CD4-positive, alpha-beta T cell treated with Interleukin-1 beta for 1 hour (primary cell): ENCODE results near the gene CORO1C.

ENCODE experiments used
- DNase-seq, 2 donors: peaks; one replicate each; pipeline ENCODE4 v3.0.0-alpha.2; 2020 to 2022

Gene CORO1C

DNA sequence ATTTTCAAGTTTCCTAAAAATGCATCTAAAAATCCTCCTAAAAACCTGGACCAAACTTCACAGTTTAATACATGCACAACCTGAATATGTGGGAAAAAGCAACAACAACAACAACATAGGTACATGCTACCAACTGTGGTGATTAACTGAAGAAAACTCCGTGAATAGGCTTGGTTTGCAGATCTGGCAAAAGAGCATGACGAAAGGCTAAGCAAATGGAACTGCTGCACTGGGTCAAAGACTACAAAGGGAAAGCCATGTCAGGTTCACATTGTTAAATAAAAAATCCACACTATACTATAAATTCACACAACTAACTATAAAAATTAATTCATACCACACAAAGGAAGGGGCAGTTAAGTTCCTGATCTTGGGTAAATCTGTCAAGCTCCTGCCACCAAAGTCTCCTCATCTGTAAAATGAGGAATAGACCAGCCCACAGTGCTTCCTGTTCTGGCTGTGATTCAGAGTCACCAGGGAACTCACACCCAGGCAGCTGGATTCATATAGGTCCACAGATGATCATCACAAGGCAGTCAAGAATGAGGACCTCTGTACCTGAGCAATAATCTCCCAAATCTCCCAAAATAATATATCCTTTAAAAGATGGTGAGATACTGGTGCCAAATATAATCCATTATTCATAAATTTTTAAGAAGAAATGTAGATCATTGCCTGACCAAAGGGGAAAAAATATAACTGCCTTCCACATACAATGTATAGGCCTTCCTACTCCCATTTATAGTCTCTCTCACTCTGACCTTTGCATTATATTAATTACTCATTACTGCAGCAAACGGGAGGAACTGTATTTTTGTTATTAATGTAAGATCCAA is 7.0 kb downstream of the CORO1C start:
- peak; percentile 16 to 56 for DNase-seq

DNA sequence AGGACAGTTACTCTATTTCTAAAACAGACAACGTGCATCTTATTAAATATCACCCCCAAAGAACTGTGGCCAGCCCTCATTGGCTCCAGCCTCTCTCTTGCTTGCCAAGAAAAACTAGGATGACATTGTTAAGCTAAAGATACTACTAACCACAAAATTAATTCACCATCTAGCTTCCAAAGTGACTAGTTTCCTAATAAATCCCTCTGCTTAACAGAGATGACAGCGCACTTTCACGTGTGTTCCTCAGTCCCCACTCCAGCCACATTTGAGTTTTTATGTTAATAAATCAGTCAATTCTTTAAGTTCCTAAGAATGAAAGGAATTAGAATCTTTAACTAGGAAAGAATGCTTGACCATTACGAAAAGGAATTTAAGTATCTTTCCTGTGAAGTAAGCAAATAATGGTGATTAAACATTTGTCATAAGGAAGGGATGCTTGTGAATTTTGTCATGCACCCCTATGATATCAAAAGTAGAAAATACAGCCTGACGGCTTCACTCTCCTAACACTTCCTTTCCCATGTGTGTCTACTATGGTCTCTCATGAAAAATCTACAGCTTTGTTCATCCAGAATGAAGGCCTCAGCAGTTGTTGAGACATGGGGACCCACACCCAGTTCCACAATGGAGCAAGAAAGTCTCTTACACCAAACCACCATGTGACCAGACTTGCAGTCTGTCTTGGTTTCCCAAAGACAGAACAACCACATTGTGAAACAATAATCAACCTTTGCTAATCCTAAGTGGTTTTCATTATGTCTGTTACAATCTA is 8.1 kb downstream of the CORO1C start:
- DNase-seq = peak in 1 of 2 donors; percentile 33

DNA sequence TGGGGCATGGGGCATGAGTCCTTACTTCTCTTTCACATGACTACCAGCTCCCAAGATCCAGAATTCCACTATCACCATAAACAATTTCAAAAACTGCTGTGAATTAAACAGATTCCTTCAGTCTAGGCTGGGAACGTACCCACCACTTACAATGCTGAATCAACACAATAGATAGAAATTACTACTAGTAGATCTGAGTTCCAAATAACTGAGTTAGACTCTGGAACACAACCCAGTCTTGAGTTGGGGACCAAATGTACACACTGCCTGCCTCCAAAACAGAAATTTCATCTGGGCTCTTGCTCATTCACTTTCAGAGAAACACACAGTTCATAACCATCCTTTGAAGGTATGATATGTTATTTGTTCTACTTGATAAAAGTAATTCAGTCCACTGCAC is 8.9 kb downstream of the CORO1C start:
- no peak for DNase-seq

DNA sequence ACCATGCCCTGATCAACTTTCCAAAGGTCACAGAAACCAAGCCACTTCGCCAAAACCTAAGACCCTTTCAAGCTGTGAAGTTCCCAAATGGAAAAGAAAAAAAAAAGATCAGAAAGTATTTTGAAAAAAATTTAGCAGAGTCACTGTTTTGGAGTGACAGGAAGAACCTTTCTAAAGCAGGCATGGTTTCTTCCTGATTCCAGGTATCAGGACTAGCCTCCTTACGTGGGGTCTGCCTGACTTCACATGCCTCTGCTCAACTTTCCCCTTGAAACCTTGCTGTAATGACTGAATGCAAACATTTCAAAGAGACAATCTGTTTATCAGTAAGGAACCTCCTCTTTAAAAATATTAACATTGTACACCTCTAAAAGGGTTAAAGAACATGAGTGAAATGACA is 9.5 kb downstream of the CORO1C start:
- no peak for DNase-seq

DNA sequence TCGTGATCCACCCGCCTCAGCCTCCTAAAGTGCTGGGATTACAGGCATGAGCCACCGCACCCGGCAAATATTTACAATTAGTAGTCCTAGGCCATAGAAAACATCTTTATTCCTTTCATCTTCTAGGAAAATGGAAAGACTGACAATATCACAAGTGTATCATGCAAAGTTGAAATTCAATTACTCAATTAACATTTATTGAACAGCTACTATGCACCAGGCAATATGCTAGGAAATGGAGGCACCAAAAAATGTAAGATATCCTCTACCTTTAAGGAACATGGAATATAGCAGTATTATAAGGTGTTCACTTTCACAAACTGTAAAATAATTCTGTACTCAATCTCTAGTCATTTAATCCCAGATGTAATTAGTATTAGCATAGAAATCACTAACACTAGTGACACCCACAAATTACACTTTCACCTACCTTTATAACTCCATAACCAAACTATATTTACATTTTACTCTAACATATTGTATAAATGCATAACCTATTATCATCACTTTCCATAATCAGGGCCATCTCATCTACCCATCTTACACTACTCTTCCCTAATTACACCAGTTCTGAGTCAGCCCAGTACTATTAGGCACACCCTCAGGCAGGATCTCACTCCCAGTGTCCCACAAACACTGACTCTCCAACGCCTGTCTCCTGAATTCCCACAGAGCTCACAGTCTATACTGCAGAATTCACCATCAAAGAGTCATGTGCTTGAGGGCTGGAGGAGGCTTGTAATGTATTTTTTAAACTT is 10.4 kb downstream of the CORO1C start:
- DNase-seq = no peak

DNA sequence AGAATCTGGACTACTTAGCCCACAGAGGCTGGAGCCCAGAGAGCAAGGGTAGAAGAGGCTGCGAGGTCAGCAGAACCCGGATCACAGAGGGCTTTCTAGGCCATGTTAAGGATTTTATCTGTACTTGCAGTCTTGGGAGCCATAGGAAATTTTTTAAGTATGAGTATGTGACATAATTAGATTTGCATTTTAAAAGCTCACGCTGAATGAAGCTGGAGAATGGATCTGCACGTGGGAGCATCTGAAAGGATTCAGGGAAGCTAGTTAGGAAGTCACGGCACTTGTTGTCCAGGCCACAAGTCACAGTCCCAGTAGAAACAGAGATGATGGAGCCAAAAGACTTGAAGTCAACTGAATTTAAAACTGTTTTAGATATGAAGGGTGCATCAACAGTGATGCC is 14.1 kb downstream of the CORO1C start:
- no peak for DNase-seq

DNA sequence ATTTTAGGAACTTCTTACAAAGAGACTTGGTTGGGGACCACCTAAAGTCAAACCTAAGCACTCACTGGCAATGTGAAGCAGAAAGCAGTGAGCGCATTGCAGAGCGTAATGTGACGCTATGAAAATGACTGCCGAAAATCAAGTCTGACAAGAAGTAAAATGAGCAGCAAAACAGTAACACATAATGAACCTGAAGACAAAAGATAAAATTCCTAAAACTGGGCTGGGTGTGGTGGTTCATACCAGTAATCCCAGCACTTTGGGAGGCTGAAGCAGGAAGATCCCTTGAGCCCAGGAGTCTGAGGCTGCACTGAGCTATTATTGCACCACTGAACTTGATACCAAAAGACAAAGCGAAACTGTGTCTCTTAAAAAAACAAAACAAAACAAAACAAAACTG is 16.5 kb downstream of the CORO1C start:
- no peak for DNase-seq

DNA sequence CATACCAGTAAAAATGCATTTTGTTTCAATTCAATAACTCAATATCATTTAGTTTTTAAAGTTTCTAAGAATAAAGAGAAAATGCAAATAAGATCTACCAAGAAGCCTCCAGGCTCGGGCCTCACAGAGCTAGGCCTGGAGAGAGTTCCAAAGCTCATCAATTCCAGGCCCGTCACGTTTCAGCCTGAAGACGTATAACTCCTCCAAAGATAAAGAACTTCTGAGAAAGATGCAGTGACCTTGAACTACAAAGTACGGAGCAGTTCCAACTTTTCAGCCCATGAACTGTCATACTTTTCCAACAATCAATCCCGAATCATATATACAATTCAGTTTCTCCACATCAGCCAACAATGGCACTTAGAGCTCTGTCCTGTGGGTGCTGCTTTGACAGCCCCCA is 17.8 kb downstream of the CORO1C start:
- no peak for DNase-seq

DNA sequence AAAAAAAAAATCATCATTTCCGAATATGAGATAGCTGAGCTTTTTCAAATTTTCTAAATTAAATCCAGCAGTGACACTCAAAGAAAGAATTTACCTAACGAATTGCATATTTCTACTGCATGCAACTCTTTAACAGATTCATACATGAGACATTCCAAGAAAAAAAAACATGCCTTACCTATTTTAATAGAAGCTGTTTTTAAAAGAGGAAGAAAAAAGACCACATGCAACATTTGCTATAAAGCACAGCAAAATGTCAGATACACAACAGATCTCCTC is 18.5 kb downstream of the CORO1C start:
- DNase-seq = no peak

DNA sequence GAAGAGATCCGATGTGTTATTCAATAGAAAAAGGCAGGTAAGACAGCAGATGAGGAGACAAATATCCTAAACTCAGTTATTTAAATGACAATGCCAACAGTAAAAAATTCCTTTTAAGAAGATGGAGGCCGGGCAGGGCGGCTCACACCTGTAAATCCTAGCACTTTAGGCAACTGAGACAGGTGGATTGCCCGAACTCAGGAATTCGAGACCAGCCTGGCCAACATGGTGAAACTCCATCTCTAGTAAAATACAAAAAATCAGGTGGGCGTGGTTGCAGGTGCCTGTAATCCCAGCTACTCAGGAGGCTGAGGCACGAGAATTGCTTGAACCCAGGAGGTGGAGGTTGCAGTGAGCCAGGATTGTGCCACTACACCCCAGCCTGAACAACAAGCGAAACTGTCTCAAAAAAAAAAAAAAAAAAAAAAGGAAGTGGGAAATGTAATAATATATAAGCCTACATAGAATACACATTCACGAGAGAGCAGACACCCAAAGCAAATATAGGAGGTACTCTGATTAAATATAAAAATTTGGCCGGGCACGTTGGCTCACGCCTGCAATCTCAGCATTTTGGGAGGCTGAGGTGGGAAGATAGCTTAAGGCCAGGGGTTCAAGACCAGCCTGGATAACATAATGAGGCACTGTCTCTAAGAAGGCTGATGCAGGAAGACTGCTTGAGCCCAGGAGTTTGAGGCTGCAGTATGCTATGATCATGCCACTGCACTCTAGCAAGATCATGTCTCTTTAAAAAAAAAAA is 19.0 kb downstream of the CORO1C start:
- DNase-seq = no peak

DNA sequence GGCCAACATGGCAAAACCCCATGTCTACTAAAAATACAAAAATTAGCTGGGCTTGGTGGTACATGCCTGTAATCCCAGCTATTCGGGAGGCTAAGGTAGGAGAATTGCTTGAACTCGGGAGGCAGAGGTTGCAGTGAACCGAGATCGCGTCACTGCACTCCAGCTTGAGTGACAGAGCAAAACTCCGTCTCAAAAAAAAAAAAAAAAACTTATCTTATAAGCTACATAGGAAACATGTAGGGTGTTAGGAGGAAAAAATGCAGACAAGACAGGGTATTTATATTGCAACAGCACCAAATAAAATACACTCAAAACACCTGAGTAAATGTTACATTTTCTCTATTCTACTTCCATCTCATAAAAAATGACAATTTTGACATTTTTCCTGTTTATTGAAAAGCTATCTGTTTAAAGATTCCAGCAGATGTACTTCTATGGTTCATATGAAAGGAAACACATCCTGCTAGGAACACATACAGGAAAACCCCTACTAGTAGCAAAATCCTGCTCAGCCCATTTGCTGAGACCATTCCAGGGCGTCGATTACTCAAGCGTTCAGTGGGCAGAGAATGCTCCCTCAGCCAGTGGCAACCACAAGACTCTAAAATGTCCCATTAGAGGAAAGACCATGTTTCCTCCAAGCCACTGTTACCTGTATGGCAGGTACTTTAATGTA is 19.7 kb downstream of the CORO1C start:
- no peak for DNase-seq

DNA sequence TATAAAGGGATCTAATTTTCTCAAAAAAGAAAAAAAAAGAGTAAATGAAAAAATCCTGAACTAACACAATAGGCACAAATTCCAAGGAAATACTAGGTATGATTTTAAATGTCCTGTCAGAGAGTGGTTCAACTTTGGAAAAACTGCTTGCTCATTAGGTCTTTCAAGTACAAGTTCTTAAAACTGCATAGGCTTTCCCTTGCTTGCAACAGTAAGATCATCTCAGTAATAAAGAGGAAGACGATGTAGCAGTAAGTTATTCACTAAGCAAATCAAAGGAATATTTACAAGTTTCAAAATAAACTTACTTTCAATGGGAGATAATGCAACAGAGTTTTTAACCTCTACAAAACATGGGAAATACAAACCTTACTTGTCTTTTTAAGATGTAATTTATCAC is 21.6 kb downstream of the CORO1C start:
- no peak for DNase-seq

DNA sequence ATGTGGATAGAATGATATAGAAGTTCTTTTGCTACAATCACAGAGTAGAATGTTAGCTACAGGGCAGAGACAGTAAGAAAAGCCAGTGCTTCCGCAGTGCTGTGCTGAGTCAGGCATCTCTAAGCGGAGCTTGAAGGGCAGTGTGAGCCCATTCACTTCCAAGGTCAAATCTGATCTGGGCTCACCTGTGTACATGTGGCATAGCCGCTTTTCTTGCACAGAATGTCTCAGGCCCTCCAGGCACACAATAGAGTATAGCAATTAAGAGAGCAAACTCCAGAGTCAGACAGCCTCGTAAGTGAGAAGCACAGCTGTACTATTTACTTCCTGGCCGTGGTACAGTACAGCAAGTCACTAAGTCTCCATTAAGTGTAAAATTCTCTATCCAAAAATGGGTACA is 26.8 kb downstream of the CORO1C start:
- no peak for DNase-seq

DNA sequence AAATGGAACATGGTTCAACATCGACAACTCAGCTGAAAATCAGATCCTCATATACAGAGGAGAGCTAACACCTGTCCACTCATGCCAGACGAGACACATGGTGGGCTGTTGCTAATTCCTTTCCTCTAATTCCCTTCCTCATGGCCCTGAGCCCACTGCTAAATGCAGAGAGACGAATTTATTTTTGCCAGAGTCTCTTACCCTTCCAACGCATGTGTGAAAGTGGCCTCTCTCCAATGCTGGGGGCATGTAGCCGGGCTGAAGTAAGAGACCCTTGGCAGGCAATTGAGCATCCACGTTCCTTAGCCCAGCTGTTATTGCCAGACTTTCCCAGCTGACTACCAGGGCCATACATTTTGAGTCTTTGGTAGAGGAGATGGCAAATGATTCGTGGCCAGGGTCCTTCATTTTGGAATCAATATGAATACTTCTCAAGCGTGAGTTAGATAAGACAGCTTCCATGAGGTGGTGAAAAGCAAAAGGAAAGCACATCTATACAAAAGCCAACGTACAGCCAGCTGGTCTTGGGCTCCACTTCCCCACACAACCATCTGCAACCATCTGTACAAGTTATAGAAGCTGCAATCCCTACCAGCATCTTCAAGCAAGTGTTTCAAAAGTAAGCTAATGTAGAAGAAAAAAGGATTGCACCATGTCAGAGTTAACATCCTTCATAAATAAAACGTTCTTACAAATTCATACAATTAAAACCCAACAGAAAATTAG is 28.6 kb downstream of the CORO1C start:
- DNase-seq = no peak

DNA sequence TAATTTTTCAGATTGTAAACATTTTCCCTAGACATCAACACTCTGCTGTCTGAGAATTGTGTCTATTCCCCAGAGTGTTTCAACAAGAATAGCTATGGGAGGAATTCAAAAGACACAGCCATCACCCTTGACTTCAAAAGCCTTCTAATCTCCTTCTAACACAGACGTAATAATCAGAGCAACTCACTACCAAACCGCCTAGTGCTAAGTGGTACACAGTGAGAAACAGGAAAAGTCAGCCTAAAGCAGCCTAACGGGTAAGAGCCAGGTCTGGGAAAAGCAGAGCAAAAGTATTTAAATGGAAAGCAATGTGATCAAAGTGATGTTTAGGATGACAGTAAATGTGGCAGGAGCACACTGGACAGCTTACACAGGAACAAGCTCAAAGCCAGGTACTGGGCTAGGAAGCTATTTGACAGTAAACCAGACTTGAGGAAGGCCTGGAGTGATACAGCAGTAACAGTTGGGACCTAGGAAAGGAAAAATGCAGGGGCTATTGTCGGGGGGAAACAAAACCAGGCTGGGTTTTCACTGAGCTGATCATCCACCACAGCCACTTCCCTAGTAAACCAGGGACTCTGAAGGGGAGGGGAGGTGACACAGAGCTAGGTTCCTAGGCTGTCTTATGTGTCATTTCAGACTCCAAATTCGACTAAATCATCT is 29.4 kb downstream of the CORO1C start:
- no peak for DNase-seq

DNA sequence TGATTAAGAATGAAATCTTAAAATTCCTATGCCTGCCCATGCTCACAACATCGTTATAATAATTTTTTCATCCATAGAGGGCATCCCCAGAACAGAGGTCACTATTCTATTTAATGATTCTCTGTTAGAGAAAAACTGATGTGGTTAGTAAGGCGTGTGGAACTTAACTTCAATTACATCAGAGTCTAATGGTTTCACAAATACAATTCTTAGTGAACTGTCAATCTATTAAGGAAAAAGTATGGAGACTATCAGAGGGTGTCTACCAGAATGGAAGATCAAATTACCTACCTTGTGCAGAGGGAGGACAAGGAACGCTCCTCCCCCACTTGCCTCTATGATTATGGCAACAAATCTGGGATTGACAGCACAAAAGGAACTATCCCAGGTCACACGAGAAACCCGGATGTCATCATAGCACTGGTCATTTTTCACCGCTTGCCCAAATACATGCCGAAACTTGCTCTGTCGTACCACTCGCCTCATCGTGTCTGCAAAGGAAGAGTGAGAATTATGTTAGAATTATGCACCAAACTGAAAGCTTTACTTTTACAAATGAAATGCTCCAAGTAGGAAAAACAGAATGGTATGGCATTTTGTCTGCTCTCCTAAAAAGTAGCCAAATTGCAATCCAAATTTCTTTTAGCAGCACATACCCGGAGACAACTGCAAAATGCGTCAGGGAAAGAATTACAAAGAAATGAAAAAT is 30.3 kb downstream of the CORO1C start:
- DNase-seq = no peak

DNA sequence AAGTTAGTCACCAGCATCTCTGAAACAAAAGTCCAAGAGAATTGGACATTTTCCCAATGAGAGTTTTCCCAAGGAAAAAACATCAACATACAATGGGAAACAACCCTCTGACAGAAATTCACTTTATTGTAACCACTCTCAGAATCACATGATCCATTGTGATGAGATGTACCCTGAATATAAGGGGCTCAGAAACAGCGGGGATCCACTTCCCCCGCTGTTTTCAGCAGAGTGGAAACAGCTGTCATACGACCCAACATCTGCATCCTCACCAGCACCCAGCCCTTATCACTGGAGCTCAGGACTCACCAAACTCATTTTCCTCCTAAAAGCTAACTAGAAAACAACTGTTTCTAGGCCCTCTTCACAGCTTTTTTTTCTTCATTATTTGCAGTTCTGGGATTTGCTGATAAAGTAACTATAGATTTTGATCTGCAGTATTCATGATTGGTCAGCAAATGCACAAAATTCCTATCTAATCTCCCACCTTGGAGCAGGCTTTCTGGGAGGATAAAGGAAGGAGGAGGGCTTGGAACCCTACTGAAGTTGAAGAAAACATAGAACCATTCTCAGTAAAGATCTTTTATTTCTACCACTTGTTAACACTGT is 31.3 kb downstream of the CORO1C start:
- DNase-seq = no peak

DNA sequence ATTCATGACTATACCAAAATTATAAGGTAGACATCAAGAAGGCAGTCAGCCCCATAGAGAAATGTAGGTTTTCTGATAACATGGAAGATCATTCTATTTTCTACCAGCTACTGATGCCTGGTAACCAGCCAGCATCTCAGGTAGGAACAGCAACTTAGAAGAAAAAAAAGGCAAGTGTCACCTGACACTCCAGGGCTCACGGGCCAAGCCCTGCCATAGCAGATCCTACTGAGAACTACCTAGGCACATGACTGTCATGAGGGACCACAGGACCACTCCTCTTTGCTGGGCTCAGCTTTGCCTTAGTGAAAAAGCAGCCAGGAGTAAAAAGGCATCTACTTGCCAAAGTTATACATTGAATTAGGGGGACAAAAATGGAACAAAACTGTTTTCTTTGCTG is 33.4 kb downstream of the CORO1C start:
- DNase-seq = no peak

DNA sequence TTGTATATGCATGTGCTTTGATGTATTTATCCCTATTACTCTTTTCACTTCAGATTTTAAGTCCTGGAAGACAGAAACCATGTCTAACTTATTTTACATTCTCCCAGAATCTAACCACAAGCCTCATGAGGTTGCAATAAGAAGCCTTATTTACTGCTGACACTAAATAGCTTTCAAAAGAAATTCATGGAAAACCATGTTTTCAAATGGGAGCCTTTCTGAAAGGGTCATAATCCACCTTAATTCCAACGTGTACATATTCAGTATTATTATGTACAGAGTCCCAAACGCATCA is 34.4 kb downstream of the CORO1C start:
- DNase-seq = no peak
